Glomerular visceral epithelial cell (primary cell): ENCODE measurements around the gene KHNYN.
"Not testable (repeated sequence)": the region's sequence is repeated elsewhere in the genome, so short reads cannot be mapped to it uniquely, and the experiment has no call there.

Experiments
- DNase-seq: peaks from one replicate; pipeline ENCODE4 v3.0.0-alpha.2; 2016; ENCODE audit errors: extremely low spot score

KHNYN gene

DNA sequence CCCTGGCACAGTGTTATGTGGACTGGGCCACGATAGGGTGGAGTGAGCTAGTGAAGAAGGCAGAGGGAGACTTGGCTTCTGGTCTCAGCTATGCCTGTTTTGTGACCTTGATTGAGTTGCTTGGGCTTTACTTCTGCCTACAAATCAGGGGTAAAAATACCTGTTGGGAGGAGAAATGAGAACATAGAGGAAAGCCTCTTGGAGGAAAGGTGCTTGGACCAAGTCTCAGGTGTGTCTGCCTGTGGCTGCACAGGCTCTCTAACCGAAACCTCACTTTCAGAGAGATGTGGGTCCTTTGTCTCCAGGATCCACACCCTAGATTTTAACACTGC is 7.9 kb downstream of the KHNYN start:
- no peak for DNase-seq

DNA sequence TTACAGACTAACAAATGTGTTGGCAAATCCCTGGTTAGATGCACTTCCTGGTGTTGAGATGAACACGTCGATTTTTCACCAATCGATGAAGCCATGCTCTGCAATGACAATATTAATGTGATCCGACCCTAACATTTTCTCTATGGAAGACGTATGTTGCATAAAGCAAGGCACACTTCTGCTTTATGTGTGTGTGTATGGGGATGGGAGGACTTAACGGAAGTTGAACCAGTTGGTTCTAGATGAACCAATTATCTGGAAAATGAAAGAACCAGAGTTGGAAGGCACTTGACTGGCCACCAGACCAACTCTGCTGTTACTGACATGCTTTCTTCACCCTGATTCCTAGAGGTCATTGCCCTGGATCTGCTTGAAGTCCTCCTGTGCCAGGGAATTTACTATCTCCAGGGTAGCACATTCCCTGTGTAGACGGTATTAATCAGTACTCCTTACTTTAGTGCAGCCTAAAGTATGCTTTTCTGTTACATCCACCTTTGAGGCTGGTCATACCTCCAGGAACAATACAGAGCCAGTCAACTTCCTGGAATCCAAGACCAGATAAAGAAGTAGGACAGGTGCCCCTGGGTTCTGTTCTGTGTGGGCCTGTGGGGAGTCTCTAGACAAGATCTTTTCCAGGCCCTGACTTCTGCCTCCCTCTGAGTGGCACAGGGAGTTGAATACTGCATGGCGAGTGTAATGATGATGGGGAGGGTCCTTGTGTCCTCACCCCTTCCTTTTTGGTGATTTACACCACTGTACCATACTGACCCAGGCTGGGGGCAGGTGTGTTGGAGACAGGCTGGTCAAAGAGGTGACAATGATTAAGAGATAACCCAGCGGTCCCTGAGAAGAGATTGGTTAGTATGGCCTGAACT is 8.7 kb downstream of the KHNYN start:
- DNase-seq: no peak

DNA sequence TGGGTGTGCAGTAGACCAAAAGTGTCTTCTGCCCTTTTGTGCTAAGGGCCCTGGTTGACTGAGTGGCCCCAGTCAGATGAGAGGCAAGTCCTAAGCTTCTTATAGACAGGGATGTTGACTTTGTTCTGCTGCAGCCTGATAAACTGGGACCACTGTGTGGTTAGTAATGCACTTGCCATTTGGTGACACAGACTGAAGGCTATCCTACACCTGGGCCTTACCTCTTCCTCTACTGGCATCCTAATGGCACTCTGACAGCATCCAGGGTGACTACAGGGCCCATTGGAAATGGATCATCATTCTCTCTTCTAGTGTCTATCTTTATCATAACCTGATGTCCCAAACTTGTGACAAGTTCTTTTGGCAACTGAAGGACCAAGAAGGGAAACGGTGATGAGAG is 9.5 kb downstream of the KHNYN start:
- no peak for DNase-seq

DNA sequence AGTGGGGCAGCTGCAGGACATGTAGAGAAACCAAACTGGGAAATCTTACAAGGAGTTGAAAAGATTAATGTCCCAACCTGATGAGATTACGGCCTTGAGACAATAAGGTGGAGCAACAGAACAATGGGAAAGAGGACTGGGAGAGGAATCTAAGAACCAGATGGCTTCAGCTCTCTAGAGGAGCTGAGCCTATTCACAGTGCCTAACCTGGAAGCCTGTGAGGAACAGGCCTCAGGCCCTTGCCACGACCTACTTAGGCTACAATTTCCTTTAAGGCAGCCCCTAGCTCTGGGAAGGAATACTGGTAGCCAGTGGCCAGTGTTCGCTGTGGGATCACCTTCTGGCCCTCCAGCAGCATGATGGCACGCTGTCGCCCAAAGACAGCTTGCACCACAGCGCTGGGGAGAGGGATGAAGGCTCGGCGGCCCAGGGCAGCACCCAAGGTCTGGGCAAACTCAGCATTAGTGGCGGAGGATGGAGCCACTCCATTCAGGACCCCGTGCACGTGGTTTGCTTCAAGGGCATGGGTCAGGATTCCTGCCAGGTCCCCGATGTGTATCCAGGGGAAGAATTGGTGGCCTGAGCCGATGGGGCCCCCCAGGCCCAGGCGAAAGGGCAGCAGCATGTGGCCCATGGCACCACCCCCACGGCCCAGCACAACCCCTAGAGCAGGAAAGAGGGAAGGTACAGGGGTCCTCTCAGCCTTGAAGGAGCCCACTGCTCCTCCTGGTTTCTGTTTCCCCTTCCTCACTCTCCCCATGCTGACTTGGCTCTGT is 10.3 kb downstream of the KHNYN start:
- no peak for DNase-seq

DNA sequence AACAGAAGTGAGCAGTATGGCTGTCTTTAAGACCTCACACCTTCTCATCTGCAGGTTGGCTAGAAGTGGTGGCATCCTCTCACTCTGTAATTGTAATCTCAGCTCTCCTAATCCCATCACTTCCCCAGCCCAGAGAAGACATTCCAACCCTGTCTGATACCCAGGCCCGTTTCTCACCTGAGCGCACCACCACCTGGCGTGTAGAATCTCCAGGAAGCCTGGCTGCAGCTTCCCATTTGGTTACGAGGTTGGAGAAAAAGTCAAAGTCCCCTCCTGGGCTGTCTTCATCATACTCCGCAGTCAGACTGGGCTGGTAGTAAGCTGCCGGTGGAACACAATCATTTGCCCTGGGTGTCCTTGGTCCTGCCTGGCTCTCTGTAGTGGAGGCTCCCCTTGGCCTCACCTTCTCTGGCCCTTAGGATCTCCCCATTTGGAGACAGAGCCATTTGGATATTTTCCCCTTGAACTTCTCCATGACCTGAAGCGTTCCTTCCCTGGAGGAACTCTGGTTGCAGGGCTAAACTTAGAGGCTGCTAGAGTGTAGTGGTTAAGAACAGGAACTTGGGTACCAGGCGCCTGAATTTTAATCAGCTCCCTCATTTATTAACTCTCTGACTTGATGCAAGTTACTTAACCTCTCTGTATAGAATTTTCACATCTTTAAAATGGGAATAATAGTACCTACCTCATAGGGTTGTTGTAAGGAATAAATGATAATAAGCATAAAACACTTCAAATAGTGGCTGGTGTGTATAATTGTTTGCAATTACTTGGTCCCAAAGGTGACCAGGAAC is 11.0 kb downstream of the KHNYN start:
- DNase-seq: no peak

DNA sequence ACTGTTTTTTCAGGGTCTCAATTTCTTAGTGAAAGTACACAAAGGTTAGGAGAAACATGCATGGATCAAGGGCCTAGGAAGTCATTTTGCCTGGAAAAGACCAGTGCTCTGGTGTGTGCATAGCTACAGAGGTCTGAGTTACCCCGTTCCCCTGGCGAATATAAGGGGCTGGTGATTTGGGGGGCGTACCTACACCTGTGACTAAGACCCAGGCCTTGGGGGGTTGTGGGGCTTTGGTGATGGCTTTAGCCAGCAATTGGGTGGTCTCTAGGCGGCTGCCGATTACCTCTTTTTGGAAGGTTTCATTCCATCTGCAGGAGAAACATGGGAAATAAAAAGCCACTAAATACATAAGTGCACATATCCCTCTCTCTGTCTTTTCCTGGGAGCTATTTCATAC is 11.7 kb downstream of the KHNYN start:
- DNase-seq: no peak

DNA sequence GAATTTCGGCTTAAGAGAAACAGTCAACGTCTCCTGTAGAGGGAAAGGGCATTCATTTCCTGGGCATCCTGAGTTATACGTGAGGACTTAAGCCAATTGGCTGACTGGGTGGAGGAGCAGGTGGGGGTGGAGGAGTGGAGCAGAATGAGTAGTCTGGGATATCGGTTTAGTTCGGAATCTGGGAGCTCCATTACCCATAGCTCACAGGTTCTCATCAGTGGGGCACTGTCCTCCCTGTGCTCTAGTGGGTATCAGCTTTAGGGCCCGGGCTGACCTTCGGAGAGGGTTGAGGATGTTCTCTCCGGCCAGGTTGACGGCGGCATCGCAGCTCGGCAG is 12.1 kb downstream of the KHNYN start:
- no peak for DNase-seq

DNA sequence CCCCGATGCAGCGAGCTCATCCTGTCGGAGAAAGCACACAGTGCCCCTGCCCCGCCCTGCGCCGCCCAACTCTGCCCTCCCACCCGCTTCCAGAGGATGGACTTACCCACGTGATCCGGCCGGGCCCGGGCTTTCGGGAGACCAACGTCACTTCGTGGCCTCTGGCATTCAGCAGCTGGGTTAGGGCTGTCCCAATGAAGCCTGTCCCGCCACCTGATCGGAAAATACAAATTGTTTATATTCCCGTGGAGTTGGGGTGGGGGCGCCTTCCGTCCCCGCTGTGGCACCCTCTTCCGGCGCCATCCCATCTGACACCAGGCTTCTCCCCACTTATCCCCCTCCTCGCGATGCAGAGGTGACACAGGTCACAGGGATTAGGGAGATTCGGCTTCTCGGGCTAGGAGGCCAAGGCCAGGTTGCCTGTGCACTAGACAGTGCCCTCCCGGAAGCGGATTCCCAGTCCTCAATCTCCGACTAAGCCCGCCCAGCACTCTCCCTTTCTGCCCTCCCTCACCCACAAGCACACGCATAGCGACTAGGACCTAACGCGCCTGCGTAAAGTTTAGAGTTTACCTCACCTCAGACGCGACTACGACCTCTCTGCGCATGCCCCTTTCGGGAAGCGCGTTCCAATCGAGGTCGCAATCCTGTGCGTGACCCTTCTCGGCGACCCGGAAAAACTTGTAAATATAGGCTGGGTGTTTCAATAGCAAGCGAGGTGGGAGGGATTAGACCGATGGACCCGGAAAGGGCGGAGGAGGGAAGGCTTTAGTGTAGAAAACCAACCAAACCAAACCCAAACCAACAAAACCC is 12.7 kb downstream of the KHNYN start, which contains the start of gene SDR39U1:
Gene SDR39U1 (minus strand): TSS at position 537 of the 813 bp plus-strand sequence. CDS start 7 bp downstream, at position 530.
- peak; percentile 99 for DNase-seq

DNA sequence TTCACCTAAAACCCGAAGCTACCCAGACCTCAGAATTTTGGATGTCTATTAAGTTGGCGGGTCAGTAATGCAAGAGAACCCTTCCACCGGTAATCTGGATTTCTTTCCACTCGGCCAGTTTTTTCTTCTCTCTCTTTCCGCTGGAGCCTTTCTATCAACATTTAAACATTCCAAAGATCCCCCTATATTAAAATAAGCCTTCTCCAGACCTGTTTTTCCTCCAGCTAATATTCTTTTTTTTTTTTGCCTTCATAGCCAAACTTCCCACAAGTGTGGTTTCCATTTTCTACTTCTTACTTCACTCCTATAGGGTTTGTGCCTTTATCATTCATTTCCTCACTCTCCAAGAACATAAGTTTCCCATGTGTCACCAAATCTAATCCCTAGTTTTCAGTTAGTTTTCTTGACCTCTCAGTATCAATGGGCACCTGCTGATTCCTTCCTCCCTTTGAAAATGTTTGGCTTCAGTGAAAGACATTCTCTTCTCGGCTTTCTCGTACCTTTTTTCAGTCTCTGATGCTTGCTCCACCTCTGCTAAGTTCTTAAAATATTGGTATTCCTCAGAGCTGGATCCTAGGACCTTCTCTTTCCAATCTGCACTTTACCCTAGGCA is 13.4 kb downstream of the KHNYN start:
- DNase-seq: no peak

DNA sequence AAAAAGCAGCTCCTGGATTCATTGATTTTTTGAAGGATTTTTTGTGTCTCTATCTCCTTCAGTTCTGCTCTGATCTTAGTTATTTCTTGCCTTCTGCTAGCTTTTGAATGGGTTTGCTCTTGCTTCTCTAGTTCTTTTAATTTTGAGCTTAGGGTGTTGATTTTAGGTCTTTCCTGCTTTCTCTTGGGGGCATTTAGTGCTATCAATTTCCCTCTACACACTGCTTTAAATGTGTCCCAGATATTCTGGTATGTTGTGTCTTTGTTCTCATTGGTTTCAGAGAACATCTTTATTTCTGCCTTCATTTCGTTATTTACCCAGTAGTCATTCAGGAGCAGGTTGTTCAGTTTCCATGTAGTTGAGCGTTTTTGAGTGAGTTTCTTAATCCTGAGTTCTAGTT is 21.1 kb downstream of the KHNYN start:
- not testable (repeated sequence) for DNase-seq

DNA sequence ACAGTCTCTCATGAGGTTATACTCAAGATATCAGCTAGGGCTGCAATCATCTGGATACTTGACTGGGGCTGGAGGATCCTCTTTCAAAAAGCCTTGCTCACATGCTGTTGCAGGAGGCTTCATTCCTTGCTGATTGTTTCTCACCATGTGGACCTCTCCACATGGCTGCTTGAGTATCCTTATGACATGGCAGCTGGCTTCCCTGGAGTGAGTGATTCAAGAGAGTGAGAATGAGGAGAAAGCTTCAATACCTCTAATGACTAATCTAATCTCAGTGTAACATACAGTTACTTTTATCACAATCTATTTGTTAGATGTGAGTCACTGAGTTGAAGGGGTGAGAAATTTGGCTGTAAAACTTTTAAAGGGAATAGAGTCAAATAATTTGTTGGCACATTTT is 27.2 kb downstream of the KHNYN start:
- no peak for DNase-seq

DNA sequence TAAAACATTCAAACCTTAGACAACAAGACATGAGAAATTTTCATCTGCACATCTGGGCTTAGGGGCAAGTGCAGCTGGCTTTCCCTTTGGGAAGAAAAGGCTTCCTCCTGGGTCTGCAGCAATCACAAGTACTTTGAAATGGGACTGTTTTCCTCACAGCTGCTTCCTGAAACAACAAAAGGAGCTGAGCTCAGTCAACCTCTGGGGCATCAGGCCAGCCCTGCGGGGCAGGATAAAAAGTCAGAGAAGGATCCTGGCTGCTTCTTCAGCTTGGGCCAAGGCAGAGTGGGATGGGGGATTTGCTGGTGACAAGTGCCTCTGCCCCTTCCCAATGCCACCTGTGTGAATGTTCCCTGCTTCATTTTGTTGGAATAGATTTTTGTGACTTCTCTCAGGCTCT is 29.0 kb downstream of the KHNYN start:
- DNase-seq: no peak

DNA sequence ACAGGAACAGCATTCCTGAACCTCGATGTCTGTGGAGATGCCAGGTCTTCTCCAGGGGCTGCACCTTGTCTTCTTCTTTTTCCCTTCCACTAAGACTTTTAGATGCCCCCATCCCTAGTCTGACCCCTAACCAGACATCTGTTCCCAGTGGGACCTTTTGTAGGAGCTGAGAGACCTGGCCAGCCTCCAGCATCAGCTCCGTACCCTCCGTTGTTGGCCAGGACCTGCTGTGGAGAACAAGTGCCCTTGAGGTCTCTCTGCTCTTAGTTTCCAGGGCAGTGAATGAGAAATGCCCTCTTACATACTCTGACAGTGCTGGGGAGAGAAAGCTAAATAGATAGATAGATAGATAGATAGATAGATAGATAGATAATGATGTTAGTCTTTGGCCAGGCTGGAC is 29.6 kb downstream of the KHNYN start:
- no peak for DNase-seq

DNA sequence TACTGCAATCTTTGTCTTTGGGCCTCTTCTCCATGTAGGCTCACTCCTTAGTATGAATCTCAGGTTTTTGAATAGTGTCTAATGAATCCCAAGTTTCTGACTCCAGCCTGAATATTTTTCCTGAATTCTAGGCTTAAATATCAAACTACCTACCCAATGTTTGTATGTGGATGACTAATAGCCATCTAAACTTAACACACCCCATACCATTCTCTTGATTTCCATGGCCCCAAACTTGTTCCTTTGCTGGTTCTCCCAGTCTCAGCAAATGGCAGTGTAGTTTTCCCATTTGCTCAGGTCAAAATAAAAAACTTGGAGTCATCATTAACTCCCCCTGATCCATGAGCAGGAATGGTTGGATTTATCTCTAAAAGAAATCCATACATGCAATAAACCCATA is 31.6 kb downstream of the KHNYN start:
- no peak for DNase-seq

DNA sequence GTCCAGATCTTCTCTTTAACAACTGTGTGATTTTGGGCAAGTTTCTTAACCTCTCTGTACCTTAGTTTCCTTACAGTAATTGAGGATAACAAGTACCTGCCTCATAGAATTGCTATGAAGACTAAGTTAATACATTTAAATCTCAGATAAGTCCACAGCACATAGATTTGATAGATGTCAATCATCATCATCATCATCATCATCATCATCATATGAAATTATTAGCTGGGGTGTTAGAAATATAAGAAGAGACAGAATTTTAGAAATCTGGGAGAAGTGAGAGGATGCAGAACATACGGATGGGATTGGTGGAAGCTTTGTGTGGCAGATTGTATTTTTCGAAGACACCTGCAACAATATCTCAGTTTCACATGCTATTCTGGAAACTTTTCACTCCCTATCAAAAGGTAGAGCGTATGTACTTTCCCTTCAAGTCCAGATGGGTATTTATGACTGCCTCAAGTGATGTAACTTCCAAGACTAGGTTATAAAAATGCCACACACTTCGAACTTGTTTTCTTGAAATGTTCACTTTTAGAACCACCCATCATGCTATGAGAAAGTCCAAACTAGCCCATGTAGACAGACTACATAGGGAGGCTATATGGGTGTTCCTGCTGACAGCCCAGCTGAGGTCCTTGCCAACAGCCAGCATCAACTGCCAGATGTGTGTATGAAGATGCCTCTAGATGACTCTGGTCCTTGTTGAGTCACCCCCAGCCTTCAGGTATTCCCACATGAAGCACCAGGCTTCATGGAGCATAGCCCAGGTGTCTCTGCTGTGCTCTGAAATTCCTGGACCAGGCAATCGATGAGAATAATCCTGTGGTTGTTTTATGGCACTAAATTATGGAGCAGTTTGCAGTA is 33.5 kb downstream of the KHNYN start:
- no peak for DNase-seq

DNA sequence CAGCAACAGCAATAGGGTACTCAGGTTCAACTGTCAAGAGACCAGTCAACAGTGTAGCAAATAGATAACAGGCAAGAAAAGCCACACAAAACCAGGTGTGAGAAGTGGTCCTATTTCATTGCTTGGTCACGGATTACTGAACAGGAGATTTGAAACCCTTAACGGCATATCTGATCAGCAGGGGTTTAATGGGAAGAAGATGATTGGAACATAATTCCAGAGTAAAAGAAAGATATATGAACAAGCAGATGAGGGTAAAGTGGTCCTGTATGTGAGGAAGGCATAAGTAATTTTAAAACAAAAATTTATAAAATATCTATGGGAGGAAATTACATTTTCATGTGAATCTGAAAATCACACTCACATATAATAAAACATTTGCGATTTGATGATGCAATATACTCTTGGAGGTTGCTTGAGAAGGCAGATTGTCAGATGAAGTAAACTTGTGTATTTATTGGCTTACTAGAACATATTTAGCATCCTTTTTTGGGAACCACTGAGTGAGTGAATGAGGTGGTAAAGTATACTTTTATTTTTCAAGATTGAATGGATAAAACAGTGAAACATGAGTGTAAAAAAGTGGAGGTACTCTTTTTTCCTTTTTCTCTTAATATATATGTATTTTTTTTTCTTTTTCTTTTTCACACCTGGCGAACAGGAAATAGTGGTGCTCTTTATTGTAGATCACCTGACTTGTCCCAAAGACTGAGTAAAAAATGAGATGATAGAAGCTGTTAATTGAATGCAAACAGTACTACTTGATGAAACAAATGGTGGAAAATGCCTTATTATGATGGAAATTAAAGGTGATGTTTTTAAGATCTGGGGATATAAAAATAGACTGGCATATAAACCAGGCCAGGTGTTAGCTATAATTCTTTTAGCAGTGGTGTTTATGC is 34.4 kb downstream of the KHNYN start:
- DNase-seq: no peak

DNA sequence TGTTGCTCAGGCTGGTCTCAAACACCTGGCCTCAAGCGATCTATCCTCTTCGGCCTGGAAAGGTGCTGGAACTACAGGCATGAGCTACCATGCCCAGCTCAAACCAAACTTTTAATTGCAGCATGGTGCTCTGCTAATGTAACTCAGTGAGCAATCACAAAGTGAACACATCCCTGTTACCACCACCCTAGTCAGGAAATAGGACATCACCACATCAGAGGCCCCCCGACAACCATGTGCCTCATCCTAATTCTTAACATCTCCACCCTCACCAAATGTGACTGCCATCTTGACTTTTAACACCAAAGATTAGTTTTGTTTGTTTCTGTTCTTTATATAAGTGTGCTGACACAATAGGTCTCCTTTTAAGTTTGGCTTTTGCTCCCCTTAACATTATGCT is 35.6 kb downstream of the KHNYN start:
- no peak for DNase-seq

DNA sequence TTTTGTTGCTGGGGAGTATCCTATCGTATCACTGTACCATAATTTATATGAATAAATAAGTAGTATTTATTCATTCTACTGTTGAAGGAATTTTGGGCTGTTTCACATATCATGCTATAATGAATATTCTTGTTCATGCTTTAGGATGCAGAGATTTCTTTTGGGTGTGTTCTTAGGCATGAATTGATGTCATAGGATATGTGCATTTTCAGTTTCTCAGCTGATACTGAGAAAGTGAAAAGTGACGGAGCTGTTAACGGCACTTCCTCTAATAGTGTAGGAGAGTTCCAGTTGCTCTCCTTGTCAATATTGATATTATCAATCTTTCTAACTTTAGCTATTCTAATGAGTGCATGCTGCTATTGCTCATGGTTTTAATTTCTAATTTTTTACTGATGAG is 36.1 kb downstream of the KHNYN start:
- no peak for DNase-seq

DNA sequence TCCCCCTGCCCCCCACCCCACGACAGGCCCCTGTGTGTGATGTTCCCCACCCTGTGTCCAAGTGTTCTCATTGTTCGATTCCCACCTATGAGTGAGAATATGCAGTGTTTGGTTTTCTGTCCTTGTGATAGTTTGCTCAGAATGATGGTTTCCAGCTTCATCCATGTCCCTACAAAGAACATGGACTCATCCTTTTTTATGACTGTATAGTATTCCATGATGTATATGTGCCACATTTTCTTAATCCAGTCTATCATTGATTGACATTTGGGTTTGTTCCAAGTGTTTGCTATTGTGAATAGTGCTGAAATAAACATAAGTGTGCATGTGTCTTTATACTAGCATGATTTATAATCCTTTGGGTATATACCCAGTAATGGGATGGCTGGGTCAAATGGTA is 40.7 kb downstream of the KHNYN start:
- DNase-seq: not testable (repeated sequence)
